Glutamatergic neuron (in vitro differentiated cells): ENCODE data around the gene PIP5KL1. TPM values are rescaled to one million over a fixed set of nuclear protein-coding genes. Genes with fewer than 3 reads are reported as not detected.

ENCODE experiments used
- DNase-seq: peaks from one replicate; pipeline ENCODE4 v3.0.0; 2022
- H3K27ac Mint-ChIP-seq: one replicate; pipeline ENCODE4 v1.8.0; 2020; ENCODE audit warnings: mild to moderate bottlenecking, mixed read lengths, inconsistent platforms; ENCODE audit not compliant: unreplicated experiment
- H3K27me3 Mint-ChIP-seq: one replicate; pipeline ENCODE4 v1.8.0; 2020; ENCODE audit warnings: mild to moderate bottlenecking, moderate library complexity, mixed read lengths, inconsistent platforms; ENCODE audit not compliant: unreplicated experiment
- H3K36me3 Mint-ChIP-seq: one replicate; pipeline ENCODE4 v1.8.0; 2020; ENCODE audit warnings: mild to moderate bottlenecking, mixed read lengths, inconsistent platforms; ENCODE audit not compliant: unreplicated experiment
- H3K4me1 Mint-ChIP-seq: one replicate; pipeline ENCODE4 v1.8.0; 2020; ENCODE audit warnings: mild to moderate bottlenecking, low read depth, mixed read lengths, inconsistent platforms; ENCODE audit not compliant: unreplicated experiment
- H3K4me3 Mint-ChIP-seq: one replicate; pipeline ENCODE4 v1.8.0; 2020; ENCODE audit warnings: mild to moderate bottlenecking, mixed read lengths, inconsistent platforms; ENCODE audit not compliant: unreplicated experiment
- H3K9me3 Mint-ChIP-seq: one replicate; pipeline ENCODE4 v1.8.0; 2020; ENCODE audit warnings: mild to moderate bottlenecking, moderate library complexity, mixed read lengths, inconsistent platforms; ENCODE audit not compliant: unreplicated experiment
- CTCF ChIP-seq: fragments of 200-600 bp; sonication (generic); IDR thresholded peaks from one replicate; pipeline ENCODE4 v1.5.0; 2021; ENCODE audit not compliant: partially characterized antibody, unreplicated experiment
- total RNA-seq: library from RNA; stranded (reverse); fragmentation: NEBNext Ultra II Directional; extraction: Animal tissue kit (Norgen Biotek cat#: 25700); gene quantifications from one replicate; pipeline ENCODE4 v1.2.1, GENCODE V29; 2021; ENCODE audit not compliant: unreplicated experiment

The PIP5KL1 gene
- total RNA-seq, 1 donor from 2014 or later: 11.9 TPM

DNA sequence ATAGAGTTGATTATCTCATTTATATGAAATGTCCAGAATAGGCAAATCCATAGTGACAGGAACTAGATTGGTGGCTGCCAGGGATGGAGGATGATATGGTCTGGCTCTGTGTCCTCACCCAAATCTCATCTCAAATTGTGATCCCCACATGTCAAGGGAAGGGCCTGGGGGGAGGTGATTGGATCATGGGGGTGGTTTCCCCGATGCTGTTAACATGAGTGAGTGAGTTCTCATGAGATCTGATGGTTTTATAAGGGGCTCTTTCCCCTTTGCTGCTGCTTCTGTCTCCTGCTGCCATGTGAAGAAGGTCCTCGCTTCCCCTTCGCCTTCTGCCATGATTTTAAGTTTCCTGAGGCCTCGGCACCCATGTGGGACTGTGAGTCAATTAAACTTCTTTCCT is 28.8 kb upstream of the PIP5KL1 start:
- peaks cover 2% of the 10 kb centered on the region for H3K27me3 Mint-ChIP-seq

DNA sequence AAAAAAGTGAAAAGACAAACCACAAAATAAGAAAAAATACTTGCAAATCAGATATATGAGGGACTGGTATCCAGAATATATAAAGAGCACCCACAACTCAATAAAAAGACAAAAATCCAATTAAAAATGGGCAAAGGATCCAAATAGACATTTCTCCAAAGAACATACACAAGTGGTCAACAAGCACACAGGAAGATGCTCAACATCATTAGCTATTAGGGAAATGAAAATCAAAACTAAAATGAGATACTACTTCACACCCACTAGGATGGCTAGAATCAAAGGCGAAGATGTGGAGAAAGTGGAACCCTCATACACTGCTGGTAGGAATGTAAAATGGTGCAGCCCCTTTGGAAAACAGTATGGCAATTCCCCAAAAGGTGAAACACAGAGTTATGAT is 28.2 kb upstream of the PIP5KL1 start:
- DNase-seq: no peak
- H3K27ac Mint-ChIP-seq: no peak overlapping the region
- no peaks in the 10 kb centered on the region for H3K36me3 Mint-ChIP-seq
- H3K27me3 Mint-ChIP-seq: peaks cover 2% of the 10 kb centered on the region
- no peak for TF ChIP-seq CTCF
- H3K4me1 Mint-ChIP-seq: peaks cover 15% of the 10 kb centered on the region
- no peak overlapping the region for H3K4me3 Mint-ChIP-seq
- peaks cover 7% of the 10 kb centered on the region for H3K9me3 Mint-ChIP-seq

More for the DNA sequence above, 28.8 kb upstream of the PIP5KL1 start:
- peaks cover 15% of the 10 kb centered on the region for H3K4me1 Mint-ChIP-seq
- no peak for TF ChIP-seq CTCF
- DNase-seq: no peak
- no peak overlapping the region for H3K4me3 Mint-ChIP-seq
- no peaks in the 10 kb centered on the region for H3K36me3 Mint-ChIP-seq
- peaks cover 7% of the 10 kb centered on the region for H3K9me3 Mint-ChIP-seq
- H3K27ac Mint-ChIP-seq: no peak overlapping the region

DNA sequence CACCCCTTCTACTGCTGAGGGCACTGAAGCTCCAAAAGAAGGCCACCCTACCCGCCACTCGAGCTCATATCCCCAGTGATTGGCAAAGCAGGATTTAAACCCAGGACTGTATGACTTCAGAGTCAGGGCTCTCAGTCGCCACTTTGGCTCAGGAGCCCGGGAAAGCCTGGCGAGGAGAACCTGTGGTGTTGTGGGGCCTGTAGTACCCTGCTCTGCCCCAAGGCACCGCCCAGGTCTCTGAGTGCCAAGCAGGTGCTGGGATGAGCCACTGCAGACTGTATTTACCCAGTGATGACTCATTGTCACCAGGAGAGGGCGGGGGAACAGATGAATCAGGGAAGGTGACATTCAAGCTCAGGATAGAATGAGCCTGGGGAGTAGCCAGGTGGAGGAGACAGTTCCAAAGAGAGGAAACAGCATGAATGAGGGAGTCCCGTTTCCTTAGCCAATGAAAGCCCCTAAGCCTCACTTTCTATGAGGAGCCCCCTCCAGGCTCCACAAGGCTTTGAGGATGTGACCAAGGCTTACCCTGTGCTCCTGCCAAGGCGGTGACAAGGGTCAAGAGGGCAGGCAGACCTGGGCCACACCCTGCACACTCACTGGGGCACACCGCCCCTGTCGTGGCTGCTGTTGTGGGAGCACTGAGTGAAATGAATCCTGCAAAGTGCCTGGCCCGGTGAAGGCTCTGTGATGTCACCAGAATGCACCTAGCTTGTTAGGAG is 24.9 kb upstream of the PIP5KL1 start:
- H3K27me3 Mint-ChIP-seq: peaks cover 3% of the 10 kb centered on the region
- H3K4me1 Mint-ChIP-seq: peaks cover 10% of the 10 kb centered on the region
- H3K4me3 Mint-ChIP-seq: no peak overlapping the region
- no peak for DNase-seq
- no peaks in the 10 kb centered on the region for H3K9me3 Mint-ChIP-seq
- H3K27ac Mint-ChIP-seq: no peak overlapping the region
- no peaks in the 10 kb centered on the region for H3K36me3 Mint-ChIP-seq
- TF ChIP-seq CTCF: peak; percentile 60

- no peak for TF ChIP-seq CTCF
- H3K27me3 Mint-ChIP-seq: peaks cover 6% of the 10 kb centered on the region
- H3K9me3 Mint-ChIP-seq: no peaks in the 10 kb centered on the region
- H3K4me1 Mint-ChIP-seq: peaks cover 4% of the 10 kb centered on the region
- H3K4me3 Mint-ChIP-seq: no peak overlapping the region
- no peak overlapping the region for H3K27ac Mint-ChIP-seq
- no peaks in the 10 kb centered on the region for H3K36me3 Mint-ChIP-seq
- no peak for DNase-seq
Measured at GRCh38 chr9:127954831-127955293, 24.3 kb upstream of the PIP5KL1 start.

- H3K36me3 Mint-ChIP-seq: no peaks in the 10 kb centered on the region
- no peak overlapping the region for H3K27ac Mint-ChIP-seq
- H3K4me1 Mint-ChIP-seq: peaks cover 3% of the 10 kb centered on the region
- H3K27me3 Mint-ChIP-seq: peaks cover 6% of the 10 kb centered on the region
- H3K9me3 Mint-ChIP-seq: peaks cover under 1% of the 10 kb centered on the region
- H3K4me3 Mint-ChIP-seq: no peak overlapping the region
- DNase-seq: no peak
- no peak for TF ChIP-seq CTCF
Measured at GRCh38 chr9:127953768-127954505, 23.4 kb upstream of the PIP5KL1 start.
